Testis (tissue), 3 donors: ENCODE measurements around the gene TNFAIP3. TPM values are rescaled to one million over a fixed set of nuclear protein-coding genes. Genes with fewer than 3 reads are reported as not detected.
"Not testable (repeated sequence)": the region's sequence is repeated elsewhere in the genome, so short reads cannot be mapped to it uniquely, and the experiment has no call there.

Experiments used
- DNase-seq: peaks from one replicate; pipeline ENCODE4 v3.0.0-alpha.2; 2019
- H3K27ac ChIP-seq, 2 donors: fragments of 200-600 bp; sonication (generic); one replicate each; pipeline ENCODE4 v1.5.1; 2019
- H3K27me3 ChIP-seq: fragments of 200-600 bp; sonication (generic); one replicate; pipeline ENCODE4 v1.5.1; 2019
- H3K36me3 ChIP-seq: fragments of 200-600 bp; sonication (generic); one replicate; pipeline ENCODE4 v1.5.1; 2017; ENCODE audit warnings: low read depth; ENCODE audit errors: missing control alignments
- H3K4me1 ChIP-seq: fragments of 200-600 bp; sonication (generic); one replicate; pipeline ENCODE4 v1.5.1; 2019
- H3K4me3 ChIP-seq, 2 donors: fragments of 200-600 bp; sonication (generic); one replicate each; pipeline ENCODE4 v1.5.1; 2017 to 2019
- H3K9me3 ChIP-seq: fragments of 200-600 bp; sonication (generic); one replicate; pipeline ENCODE4 v1.5.1; 2017
- POLR2A ChIP-seq: fragments of 450-650 bp; IDR thresholded peaks from one replicate; pipeline ENCODE4 v1.6.1; 2017; ENCODE audit warnings: antibody characterized with exemption, mild to moderate bottlenecking, moderate library complexity
- WGBS, 2 donors: methylation state at CpG; one replicate each; pipeline ENCODE4 v1.1.5; 2018; 5-methylcytosine and 5-hydroxymethylcytosine counted together
- intact Hi-C: fragments of 100-400 bp; cut with DNase I; formaldehyde crosslinking; loops from one replicate; pipeline ENCODE4 v1.15.1; 2023; ENCODE audit warnings: low total_unique reads
- polyA plus RNA-seq: library from polyadenylated mRNA; stranded (reverse); fragments of 350-450 nt; fragmentation: Illumina TruSeq; extraction: RNeasy Lipid Tissue Mini Kit (QIAGEN cat#74804); gene quantifications from one replicate; pipeline ENCODE4 v1.2.3, GENCODE V29; 2014; ENCODE audit warnings: low read depth, low replicate concordance; ENCODE audit not compliant: insufficient read depth
- total RNA-seq, 2 donors: library from RNA; depleted of rRNA; stranded (reverse); fragments of >200 nt; gene quantifications; one replicate each; pipeline ENCODE4 v1.2.3, GENCODE V29; 2016
- TF ChIP-seq, protein P1 (sequence below), 3 experiments: fragments of 450-650 bp in 2 of 3; fragments of 200-600 bp in 1 of 3; sonication (generic) in 1 of 3; IDR thresholded peaks; one replicate each; pipeline ENCODE4 v1.5.1; 2016 to 2019; ENCODE audit warnings: antibody characterized with exemption in 3 of 3, mild to moderate bottlenecking in 2 of 3, moderate library complexity in 1 of 3

The TNFAIP3 gene
- total and polyA plus RNA-seq, 3 donors from 2014 or later, result 12.6 to 25.1 (median 15.2) TPM

DNA sequence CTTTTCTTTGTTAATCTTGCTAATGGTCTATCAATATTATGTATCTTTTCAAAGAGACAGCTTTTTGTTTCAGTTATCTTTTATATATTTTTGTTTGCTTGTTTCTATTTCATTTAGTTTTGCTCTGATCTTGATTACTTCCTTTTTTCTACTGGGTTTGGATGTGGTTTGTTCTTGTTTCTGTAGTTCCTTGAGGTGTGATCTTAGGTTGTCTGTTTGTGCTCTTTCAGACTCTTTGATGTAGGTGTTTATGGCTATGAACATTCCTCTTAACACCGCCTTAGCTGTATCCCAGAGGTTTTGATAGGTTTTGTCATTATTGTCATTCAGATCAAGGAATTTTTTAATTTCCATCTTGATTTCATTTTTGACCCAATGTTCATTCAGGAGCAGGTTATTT, 26.8 kb upstream of the TNFAIP3 start:
- 89 to 100% methylated on average over 1 of the region's 1 CpG for WGBS, 2 donors
- Histone ChIP-seq H3K27me3 (no peaks in the 10 kb centered on the region), H3K36me3 (no peaks in the 10 kb centered on the region), H3K4me1 (no peaks in the 10 kb centered on the region), H3K4me3 (no peak overlapping the region), H3K27ac (no peak overlapping the region), H3K9me3 (no peaks in the 10 kb centered on the region)
- intact Hi-C loops, result no loop called here
- TF ChIP-seq, protein P1, sequence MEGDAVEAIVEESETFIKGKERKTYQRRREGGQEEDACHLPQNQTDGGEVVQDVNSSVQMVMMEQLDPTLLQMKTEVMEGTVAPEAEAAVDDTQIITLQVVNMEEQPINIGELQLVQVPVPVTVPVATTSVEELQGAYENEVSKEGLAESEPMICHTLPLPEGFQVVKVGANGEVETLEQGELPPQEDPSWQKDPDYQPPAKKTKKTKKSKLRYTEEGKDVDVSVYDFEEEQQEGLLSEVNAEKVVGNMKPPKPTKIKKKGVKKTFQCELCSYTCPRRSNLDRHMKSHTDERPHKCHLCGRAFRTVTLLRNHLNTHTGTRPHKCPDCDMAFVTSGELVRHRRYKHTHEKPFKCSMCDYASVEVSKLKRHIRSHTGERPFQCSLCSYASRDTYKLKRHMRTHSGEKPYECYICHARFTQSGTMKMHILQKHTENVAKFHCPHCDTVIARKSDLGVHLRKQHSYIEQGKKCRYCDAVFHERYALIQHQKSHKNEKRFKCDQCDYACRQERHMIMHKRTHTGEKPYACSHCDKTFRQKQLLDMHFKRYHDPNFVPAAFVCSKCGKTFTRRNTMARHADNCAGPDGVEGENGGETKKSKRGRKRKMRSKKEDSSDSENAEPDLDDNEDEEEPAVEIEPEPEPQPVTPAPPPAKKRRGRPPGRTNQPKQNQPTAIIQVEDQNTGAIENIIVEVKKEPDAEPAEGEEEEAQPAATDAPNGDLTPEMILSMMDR (IDR thresholded peaks at IDR 0.05), result no peak
- no peak for TF ChIP-seq POLR2A
- no peak for DNase-seq

DNA sequence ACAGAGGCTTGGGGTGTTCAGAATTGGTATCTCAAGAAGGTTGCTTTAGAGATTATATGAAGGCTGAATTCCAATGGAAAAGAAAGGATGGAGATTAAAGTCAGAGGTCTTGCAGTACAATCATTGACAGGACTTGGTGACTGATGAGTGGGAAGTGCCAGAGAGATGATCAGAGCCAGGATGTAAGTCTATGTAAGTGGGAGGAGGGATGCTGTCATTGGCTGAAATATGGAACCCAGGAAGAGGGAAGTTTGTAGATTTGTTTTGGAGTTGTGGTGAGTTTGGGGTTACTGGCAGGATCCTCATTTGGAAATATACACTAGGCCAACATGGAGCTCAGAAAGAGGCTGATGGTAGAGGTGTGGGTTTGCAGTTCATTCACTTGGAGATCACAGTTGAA, 23.8 kb upstream of the TNFAIP3 start:
- no peaks in the 10 kb centered on the region for H3K9me3 ChIP-seq
- DNase-seq, result no peak
- H3K36me3 ChIP-seq, result no peaks in the 10 kb centered on the region
- H3K27ac ChIP-seq, result no peak overlapping the region
- no peaks in the 10 kb centered on the region for H3K4me1 ChIP-seq
- intact Hi-C loops, result no loop called here
- TF ChIP-seq, protein P1 (IDR thresholded peaks at IDR 0.05), result no peak
- TF ChIP-seq POLR2A, result no peak
- no peaks in the 10 kb centered on the region for H3K27me3 ChIP-seq
- no peak overlapping the region for H3K4me3 ChIP-seq

DNA sequence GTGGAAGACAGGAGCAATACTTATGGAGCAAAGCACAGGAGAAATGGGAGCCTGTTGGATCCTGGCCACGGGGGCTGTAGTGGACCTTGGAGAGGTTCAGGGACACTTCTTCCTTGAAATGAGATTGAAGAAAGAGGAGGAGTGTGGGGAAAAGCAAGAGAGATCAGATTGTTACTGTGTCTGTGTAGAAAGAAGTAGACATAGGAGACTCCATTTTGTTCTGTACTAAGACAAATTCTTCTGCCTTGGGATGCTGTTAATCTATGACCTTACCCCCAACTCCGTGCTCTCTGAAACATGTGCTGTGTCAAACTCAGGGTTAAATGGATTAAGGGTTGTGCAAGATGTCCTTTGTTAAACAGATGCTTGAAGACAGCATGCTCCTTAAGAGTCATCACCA, 22.7 kb upstream of the TNFAIP3 start:
- H3K36me3 ChIP-seq, H3K4me1 ChIP-seq, H3K9me3 ChIP-seq, H3K4me3 ChIP-seq, H3K27ac ChIP-seq, intact Hi-C loops, DNase-seq, H3K27me3 ChIP-seq: not testable (repeated sequence)
- WGBS, 2 donors, result 57 to 68% methylated on average over 2 of the region's 2 CpGs

DNA sequence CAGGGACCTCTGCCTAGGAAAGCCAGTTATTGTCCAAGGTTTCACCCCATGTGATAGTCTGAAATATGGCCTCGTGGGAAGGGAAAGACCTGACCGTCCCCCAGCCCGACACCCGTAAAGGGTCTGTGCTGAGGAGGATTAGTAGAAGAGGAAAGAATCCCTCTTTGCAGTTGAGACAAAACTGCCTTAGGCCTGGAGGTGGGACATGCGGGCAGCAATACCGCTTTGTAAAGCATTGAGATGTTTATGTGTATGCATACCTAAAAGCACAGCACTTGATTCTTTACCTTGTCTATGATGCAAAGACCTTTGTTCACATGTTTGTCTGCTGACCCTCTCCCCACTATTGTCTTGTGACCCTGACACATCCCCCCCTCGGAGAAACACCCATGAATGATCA, 22.3 kb upstream of the TNFAIP3 start:
- H3K27me3 ChIP-seq, H3K4me3 ChIP-seq, DNase-seq, H3K9me3 ChIP-seq, H3K4me1 ChIP-seq, H3K27ac ChIP-seq, intact Hi-C loops, H3K36me3 ChIP-seq: not testable (repeated sequence)
- WGBS, 2 donors, result 87 to 95% methylated on average over 7 of the region's 7 CpGs

DNA sequence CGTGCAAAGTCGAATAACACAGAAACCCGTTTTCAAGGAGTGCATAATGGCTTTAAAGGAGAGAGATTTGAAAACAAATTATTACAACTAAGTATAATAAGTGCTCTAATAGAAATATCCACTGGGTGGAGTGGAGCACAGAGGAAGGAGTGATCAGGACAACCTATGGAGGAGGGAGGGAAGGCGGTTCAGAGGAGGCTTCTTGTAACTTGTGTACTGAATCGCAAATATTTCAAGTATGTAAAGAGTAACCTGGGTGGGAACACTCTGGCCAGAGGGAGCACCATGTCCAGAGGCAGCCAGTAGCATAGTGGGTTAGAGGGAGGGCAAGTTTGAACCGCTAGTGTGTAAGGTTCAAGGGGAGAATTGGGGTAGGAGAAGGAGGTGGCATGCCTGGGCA, 21.6 kb upstream of the TNFAIP3 start:
- 79 to 87% methylated on average over 6 of the region's 6 CpGs for WGBS, 2 donors
- no peaks in the 10 kb centered on the region for H3K36me3 ChIP-seq
- H3K4me1 ChIP-seq, result no peaks in the 10 kb centered on the region
- H3K4me3 ChIP-seq, result no peak overlapping the region
- DNase-seq, result no peak
- no peak for TF ChIP-seq POLR2A
- TF ChIP-seq, protein P1 (IDR thresholded peaks at IDR 0.05), result peak in 1 of 3 experiments; percentile 12
- no peaks in the 10 kb centered on the region for H3K27me3 ChIP-seq
- H3K27ac ChIP-seq, result no peak overlapping the region
- intact Hi-C loops, result no loop called here
- H3K9me3 ChIP-seq, result no peaks in the 10 kb centered on the region

DNA sequence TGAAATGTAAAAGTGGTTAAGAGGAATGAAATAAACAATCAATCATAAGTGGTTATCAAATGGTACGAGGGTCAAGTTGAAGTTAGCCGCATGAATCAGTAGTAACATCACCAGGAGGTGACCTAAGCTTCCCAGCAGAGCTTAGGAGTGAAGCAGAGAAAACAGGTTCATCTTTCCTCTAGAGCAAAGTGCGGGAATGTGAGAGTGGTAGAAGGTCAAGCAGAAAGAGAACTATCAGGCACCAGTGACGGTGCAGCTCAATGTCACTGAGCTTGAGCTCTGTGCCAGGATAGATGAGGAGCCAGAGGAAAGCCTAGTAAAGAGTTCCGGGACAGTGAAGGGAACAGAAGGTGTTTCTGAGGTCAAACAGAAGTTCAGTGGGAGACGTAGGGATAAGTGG, 20.8 kb upstream of the TNFAIP3 start:
- no peak for DNase-seq
- 75 to 77% methylated on average over 6 of the region's 6 CpGs for WGBS, 2 donors
- TF ChIP-seq, protein P1 (IDR thresholded peaks at IDR 0.05), result no peak
- TF ChIP-seq POLR2A, result no peak
- intact Hi-C loops, result no loop called here
- Histone ChIP-seq H3K9me3 (no peaks in the 10 kb centered on the region), H3K4me3 (no peak overlapping the region), H3K36me3 (no peaks in the 10 kb centered on the region), H3K4me1 (no peaks in the 10 kb centered on the region), H3K27ac (no peak overlapping the region), H3K27me3 (no peaks in the 10 kb centered on the region)
